NOMO-1 treated with dmso at 0.1 percent for 144 hours (cell line): ENCODE results near the gene SLC48A1.
A peak's percentile ranks its signal among the peaks of the same experiment; 100 is the strongest.
"Not testable (repeated sequence)": the region's sequence is repeated elsewhere in the genome, so short reads cannot be mapped to it uniquely, and the experiment has no call there.

Experiments used
- DNase-seq: peaks from one replicate; lab custom pipeline; 2025; ENCODE audit not compliant: unreplicated experiment; lab: John Stamatoyannopoulos, UW

Gene SLC48A1

GRCh38 chr12:47808050-47808449 lies 35.0 kb downstream of the SLC48A1 start:
- DNase-seq = no peak

- peak; percentile 60 for DNase-seq
Observed at GRCh38 chr12:47808574-47809365, 35.7 kb downstream of the SLC48A1 start.

- not testable (repeated sequence) for DNase-seq
Observed at GRCh38 chr12:47809518-47809917, 36.5 kb downstream of the SLC48A1 start.

- no peak for DNase-seq
Observed at GRCh38 chr12:47811072-47811396, 38.0 kb downstream of the SLC48A1 start.

- DNase-seq = no peak
Observed at GRCh38 chr12:47811581-47812484, 38.8 kb downstream of the SLC48A1 start.

- DNase-seq = peak; percentile 92
Observed at GRCh38 chr12:47812797-47813510, 39.9 kb downstream of the SLC48A1 start.

- DNase-seq = peak; percentile 70
Observed at GRCh38 chr12:47813511-47814196, 40.6 kb downstream of the SLC48A1 start.

GRCh38 chr12:47814539-47815170 lies 41.6 kb downstream of the SLC48A1 start:
- DNase-seq = no peak

- DNase-seq = not testable (repeated sequence)
Observed at GRCh38 chr12:47815447-47815846, 42.4 kb downstream of the SLC48A1 start.

GRCh38 chr12:47816403-47817271 lies 43.6 kb downstream of the SLC48A1 start:
- DNase-seq = no peak

GRCh38 chr12:47817272-47818006 lies 44.4 kb downstream of the SLC48A1 start:
- DNase-seq = no peak

- DNase-seq = no peak
Observed at GRCh38 chr12:47818007-47818376, 45.0 kb downstream of the SLC48A1 start.

GRCh38 chr12:47818467-47819137 lies 45.6 kb downstream of the SLC48A1 start:
- no peak for DNase-seq

GRCh38 chr12:47819138-47819895 lies 46.3 kb downstream of the SLC48A1 start:
- DNase-seq = peak; percentile 25

- peak; percentile 42 for DNase-seq
Observed at GRCh38 chr12:47819896-47820630, 47.0 kb downstream of the SLC48A1 start, which contains the start of gene HDAC7. Gene HDAC7, minus strand, starts transcription at chr12:47819903. Its CDS starts 118 bp downstream, at chr12:47819785.

GRCh38 chr12:47820631-47821345 lies 47.8 kb downstream of the SLC48A1 start:
- DNase-seq = no peak
